ENCODE data around the gene FGD1. TPM values are rescaled to one million over a fixed set of nuclear protein-coding genes. Genes with fewer than 3 reads are reported as not detected.
A peak's percentile ranks its signal among the peaks of the same experiment; 100 is the strongest.

Gene FGD1
- total RNA-seq, 2 experiments from 2014 or later: not detected

DNA sequence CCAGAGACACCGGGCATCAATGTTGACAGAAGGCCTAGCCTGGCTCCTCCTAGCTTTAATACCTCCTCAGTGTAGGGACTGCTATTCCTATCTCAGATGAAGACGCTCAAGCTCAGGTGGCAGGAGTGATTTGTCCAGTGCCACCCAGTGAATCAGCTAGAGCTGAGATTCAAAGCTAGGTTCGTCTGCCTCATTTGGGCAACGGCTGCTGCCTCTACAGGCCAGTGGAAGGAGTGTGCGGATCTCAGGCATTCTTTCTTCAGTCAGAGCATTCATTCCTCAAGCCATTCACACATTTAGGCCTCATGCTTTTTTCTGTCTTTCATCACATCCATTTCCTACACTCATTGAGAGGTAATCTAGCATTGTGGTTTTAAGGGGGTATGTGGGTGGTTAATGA lies 48.6 kb downstream of the FGD1 start:
- no peak overlapping the region for H3K27ac Mint-ChIP-seq
- ChIA-PET POLR2A (no interaction called here), CTCF (interaction anchor here (0.8 kb wide), 1 partner anchor 64 kb away, joined by 3 read pairs; no protein-coding TSS in a partner anchor)
- no peak overlapping the region for H3K4me3 Mint-ChIP-seq
- H3K27me3 Mint-ChIP-seq (ENCODE audit: low read depth): no peaks in the 10 kb centered on the region
- H3K36me3 Mint-ChIP-seq (ENCODE audit: low read depth): peaks cover 14% of the 10 kb centered on the region
- DNase-seq (no peak), ATAC-seq (no peak)
- no peaks in the 10 kb centered on the region for H3K9me3 Mint-ChIP-seq (ENCODE audit: insufficient read depth)
- H3K4me1 Mint-ChIP-seq (ENCODE audit: low read depth): peaks cover 5% of the 10 kb centered on the region

GRCh38 chrX:54446084-54446483 lies 50.0 kb downstream of the FGD1 start:
- POLR2A ChIA-PET: no interaction called here
- no peak overlapping the region for H3K27ac Mint-ChIP-seq
- ATAC-seq (no peak), DNase-seq (no peak)
- H3K4me1 Mint-ChIP-seq (ENCODE audit: low read depth): peaks cover 18% of the 10 kb centered on the region
- peaks cover 20% of the 10 kb centered on the region for H3K36me3 Mint-ChIP-seq (ENCODE audit: low read depth)
- CTCF ChIA-PET: no interaction called here
- no peaks in the 10 kb centered on the region for H3K9me3 Mint-ChIP-seq (ENCODE audit: insufficient read depth)
- H3K4me3 Mint-ChIP-seq: no peak overlapping the region
- no peaks in the 10 kb centered on the region for H3K27me3 Mint-ChIP-seq (ENCODE audit: low read depth)

GRCh38 chrX:54444752-54445151 lies 51.3 kb downstream of the FGD1 start:
- Mint-ChIP-seq H3K4me3 (no peak overlapping the region), H3K4me1 (ENCODE audit: low read depth) (peaks cover 21% of the 10 kb centered on the region), H3K27ac (no peak overlapping the region), H3K9me3 (ENCODE audit: insufficient read depth) (no peaks in the 10 kb centered on the region), H3K36me3 (ENCODE audit: low read depth) (peaks cover 20% of the 10 kb centered on the region), H3K27me3 (ENCODE audit: low read depth) (no peaks in the 10 kb centered on the region)
- DNase-seq (no peak), ATAC-seq (no peak)
- POLR2A ChIA-PET: no interaction called here
- CTCF ChIA-PET: no interaction called here

- Mint-ChIP-seq H3K27me3 (ENCODE audit: low read depth) (no peaks in the 10 kb centered on the region), H3K4me1 (ENCODE audit: low read depth) (peaks cover 22% of the 10 kb centered on the region), H3K27ac (peak overlapping the region; percentile 16), H3K4me3 (no peak overlapping the region), H3K36me3 (ENCODE audit: low read depth) (peaks cover 20% of the 10 kb centered on the region), H3K9me3 (ENCODE audit: insufficient read depth) (no peaks in the 10 kb centered on the region)
- DNase-seq (no peak), ATAC-seq (no peak)
- CTCF ChIA-PET: no interaction called here
- POLR2A ChIA-PET: no interaction called here
Observed at GRCh38 chrX:54442790-54443189, 53.2 kb downstream of the FGD1 start.

- ATAC-seq: peak; percentile 97
- Mint-ChIP-seq H3K36me3 (ENCODE audit: low read depth) (peaks cover 20% of the 10 kb centered on the region), H3K27ac (peak within 1 kb of the TSS; percentile 87), H3K27me3 (ENCODE audit: low read depth) (no peaks in the 10 kb centered on the region), H3K4me3 (peak within 1 kb of the TSS; percentile 92), H3K4me1 (ENCODE audit: low read depth) (peaks cover 22% of the 10 kb centered on the region), H3K9me3 (ENCODE audit: insufficient read depth) (no peaks in the 10 kb centered on the region)
- DNase-seq: peak; percentile 86
- POLR2A ChIA-PET: interaction anchor here (0.6 to 1.6 kb wide), 7 partner anchors 89 to 560 kb away, joined by 3 to 8 read pairs (median 4); partner anchors contain the start of genes APEX2, GNL3L and PHF8
- CTCF ChIA-PET: interaction anchor here (0.6 to 0.7 kb wide), 2 partner anchors 397 to 753 kb away, joined by 3 read pairs; partner anchors contain the start of gene HUWE1
Observed at GRCh38 chrX:54439960-54440871, 55.8 kb downstream of the FGD1 start, which contains the start of gene TSR2. TSS of gene TSR2 (plus strand) at chrX:54440404. CDS start at chrX:54440422, 18 bp downstream.

GRCh38 chrX:54435121-54435520 lies 60.9 kb downstream of the FGD1 start:
- no peak for ATAC-seq
- CTCF ChIA-PET: no interaction called here
- Mint-ChIP-seq H3K9me3 (ENCODE audit: insufficient read depth) (no peaks in the 10 kb centered on the region), H3K4me1 (ENCODE audit: low read depth) (peaks cover 4% of the 10 kb centered on the region), H3K27me3 (ENCODE audit: low read depth) (no peaks in the 10 kb centered on the region), H3K27ac (no peak overlapping the region), H3K4me3 (no peak overlapping the region), H3K36me3 (ENCODE audit: low read depth) (no peaks in the 10 kb centered on the region)
- POLR2A ChIA-PET: no interaction called here
- DNase-seq: no peak

DNA sequence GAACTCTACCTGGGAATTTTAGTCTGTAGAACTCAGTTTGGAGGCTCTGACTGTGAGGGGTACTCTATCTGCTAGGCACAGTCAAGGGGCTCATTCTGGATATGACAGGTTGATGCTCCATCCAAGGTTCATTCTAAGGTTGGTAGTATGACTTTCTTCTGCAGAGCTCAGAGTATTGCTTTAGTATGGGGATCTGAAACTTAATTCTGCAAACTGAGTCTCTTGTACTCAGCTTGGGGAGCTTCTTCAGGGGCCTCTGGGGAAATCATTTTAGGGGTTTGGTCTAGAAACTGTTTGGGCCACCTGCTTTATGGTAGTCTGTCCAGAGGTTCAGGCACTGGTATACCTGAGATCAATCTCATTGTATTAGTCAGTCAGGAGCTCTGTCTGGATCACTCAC lies 65.5 kb downstream of the FGD1 start:
- POLR2A ChIA-PET: no interaction called here
- H3K27ac Mint-ChIP-seq: no peak overlapping the region
- peaks cover 10% of the 10 kb centered on the region for H3K27me3 Mint-ChIP-seq (ENCODE audit: low read depth)
- H3K4me3 Mint-ChIP-seq: no peak overlapping the region
- CTCF ChIA-PET: no interaction called here
- DNase-seq (no peak), ATAC-seq (no peak)
- H3K9me3 Mint-ChIP-seq (ENCODE audit: insufficient read depth): no peaks in the 10 kb centered on the region
- no peaks in the 10 kb centered on the region for H3K36me3 Mint-ChIP-seq (ENCODE audit: low read depth)
- no peaks in the 10 kb centered on the region for H3K4me1 Mint-ChIP-seq (ENCODE audit: low read depth)

GRCh38 chrX:54427837-54428424 lies 68.1 kb downstream of the FGD1 start:
- no peaks in the 10 kb centered on the region for H3K4me1 Mint-ChIP-seq (ENCODE audit: low read depth)
- no peaks in the 10 kb centered on the region for H3K36me3 Mint-ChIP-seq (ENCODE audit: low read depth)
- CTCF ChIA-PET: no interaction called here
- POLR2A ChIA-PET: no interaction called here
- H3K27me3 Mint-ChIP-seq (ENCODE audit: low read depth): peaks cover 10% of the 10 kb centered on the region
- H3K27ac Mint-ChIP-seq: no peak overlapping the region
- DNase-seq (no peak), ATAC-seq (no peak)
- H3K9me3 Mint-ChIP-seq (ENCODE audit: insufficient read depth): no peaks in the 10 kb centered on the region
- H3K4me3 Mint-ChIP-seq: no peak overlapping the region

DNA sequence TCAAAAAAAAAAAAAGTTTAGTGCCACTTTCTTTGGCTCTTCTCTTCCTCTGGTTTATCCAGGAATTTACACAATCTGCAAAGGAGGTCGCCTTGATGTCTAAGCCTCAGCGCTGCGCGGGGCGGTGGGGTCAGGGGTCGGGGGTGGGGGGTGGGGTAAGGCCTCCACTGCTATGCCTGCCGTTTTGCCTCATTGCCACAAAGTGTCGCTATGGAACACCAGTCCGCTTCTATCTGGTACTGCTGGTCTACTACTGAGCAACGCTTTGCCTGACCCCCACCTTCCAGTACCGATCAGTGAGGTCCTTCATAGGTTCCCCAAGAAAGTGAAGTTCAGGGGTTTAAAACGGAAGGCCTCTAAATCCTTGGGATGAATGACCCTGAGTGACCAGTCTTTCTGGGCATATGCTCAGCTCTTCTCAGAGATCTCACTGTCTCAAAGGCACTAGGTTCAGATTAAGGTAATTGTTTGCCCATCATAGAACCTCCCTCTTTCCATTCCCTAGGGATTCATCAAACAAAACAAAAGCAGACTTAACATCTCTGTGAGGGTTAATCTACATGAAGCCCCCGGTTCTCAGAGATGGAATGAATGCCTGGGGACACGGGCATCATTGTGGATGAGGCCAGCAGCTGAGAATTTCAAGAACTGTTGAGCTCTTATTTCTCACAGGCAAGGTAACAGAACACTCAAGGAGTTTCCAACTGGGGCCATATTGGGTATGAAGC lies 72.7 kb downstream of the FGD1 start:
- DNase-seq (peak; percentile 20), ATAC-seq (no peak)
- Mint-ChIP-seq H3K36me3 (ENCODE audit: low read depth) (no peaks in the 10 kb centered on the region), H3K4me3 (no peak overlapping the region), H3K27ac (no peak overlapping the region), H3K27me3 (ENCODE audit: low read depth) (peaks cover 12% of the 10 kb centered on the region), H3K4me1 (ENCODE audit: low read depth) (no peaks in the 10 kb centered on the region), H3K9me3 (ENCODE audit: insufficient read depth) (no peaks in the 10 kb centered on the region)
- POLR2A ChIA-PET: no interaction called here
- CTCF ChIA-PET: interaction anchor here (0.7 kb wide), 1 partner anchor 364 kb away, joined by 3 read pairs; no protein-coding TSS in a partner anchor

DNA sequence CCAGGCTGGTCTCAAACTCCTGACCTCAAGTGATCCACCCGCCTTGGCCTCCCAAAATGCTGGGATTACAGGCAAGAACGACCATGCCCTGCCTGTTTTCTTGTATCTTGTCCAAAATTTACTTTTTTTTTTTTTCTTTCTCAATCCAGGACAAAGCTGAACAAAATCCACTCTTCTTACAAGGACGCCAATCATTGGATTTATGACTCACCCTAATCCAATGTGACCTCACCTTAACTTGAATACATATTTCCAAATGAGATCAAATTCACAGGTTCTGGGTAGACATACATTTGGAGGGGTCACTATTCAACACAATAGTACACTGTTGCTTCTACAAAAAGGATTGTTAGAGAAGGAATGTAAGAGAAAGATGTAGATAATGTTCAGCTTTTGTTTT lies 73.9 kb downstream of the FGD1 start:
- H3K36me3 Mint-ChIP-seq (ENCODE audit: low read depth): no peaks in the 10 kb centered on the region
- POLR2A ChIA-PET: no interaction called here
- H3K4me1 Mint-ChIP-seq (ENCODE audit: low read depth): no peaks in the 10 kb centered on the region
- peaks cover 15% of the 10 kb centered on the region for H3K27me3 Mint-ChIP-seq (ENCODE audit: low read depth)
- ATAC-seq (no peak), DNase-seq (no peak)
- no peak overlapping the region for H3K27ac Mint-ChIP-seq
- H3K4me3 Mint-ChIP-seq: no peak overlapping the region
- H3K9me3 Mint-ChIP-seq (ENCODE audit: insufficient read depth): no peaks in the 10 kb centered on the region
- CTCF ChIA-PET: no interaction called here

- no peak overlapping the region for H3K27ac Mint-ChIP-seq
- ChIA-PET CTCF (no interaction called here), POLR2A (no interaction called here)
- no peak overlapping the region for H3K4me3 Mint-ChIP-seq
- no peaks in the 10 kb centered on the region for H3K36me3 Mint-ChIP-seq (ENCODE audit: low read depth)
- H3K4me1 Mint-ChIP-seq (ENCODE audit: low read depth): peaks cover 10% of the 10 kb centered on the region
- ATAC-seq: no peak
- no peaks in the 10 kb centered on the region for H3K9me3 Mint-ChIP-seq (ENCODE audit: insufficient read depth)
- no peak for DNase-seq
- peaks cover 25% of the 10 kb centered on the region for H3K27me3 Mint-ChIP-seq (ENCODE audit: low read depth)
Observed at GRCh38 chrX:54419559-54420302, 76.3 kb downstream of the FGD1 start.

Data from activated CD8-positive, alpha-beta T cell treated with anti-CD3 and anti-CD28 coated beads, Interleukin-2, amount 10 ng/mL, durations not matched to agents 7 days and 5 days (primary cell).